ENCODE results near the gene GALNTL6. TPM values are rescaled to one million over a fixed set of nuclear protein-coding genes. Genes with fewer than 3 reads are reported as not detected.

The GALNTL6 gene
- total and polyA plus RNA-seq, 8 donors, result 0.13 to 0.41 (median 0.21) TPM; not detected in 4

GRCh38 chr4:172521680-172522079, 708.5 kb downstream of the GALNTL6 start:
- no peak for FAIRE-seq
- no peak for ATAC-seq

GRCh38 chr4:172543249-172543648, 730.0 kb downstream of the GALNTL6 start:
- no peaks in the 10 kb centered on the region for H3K27me3 ChIP-seq
- TF ChIP-seq, protein P1, sequence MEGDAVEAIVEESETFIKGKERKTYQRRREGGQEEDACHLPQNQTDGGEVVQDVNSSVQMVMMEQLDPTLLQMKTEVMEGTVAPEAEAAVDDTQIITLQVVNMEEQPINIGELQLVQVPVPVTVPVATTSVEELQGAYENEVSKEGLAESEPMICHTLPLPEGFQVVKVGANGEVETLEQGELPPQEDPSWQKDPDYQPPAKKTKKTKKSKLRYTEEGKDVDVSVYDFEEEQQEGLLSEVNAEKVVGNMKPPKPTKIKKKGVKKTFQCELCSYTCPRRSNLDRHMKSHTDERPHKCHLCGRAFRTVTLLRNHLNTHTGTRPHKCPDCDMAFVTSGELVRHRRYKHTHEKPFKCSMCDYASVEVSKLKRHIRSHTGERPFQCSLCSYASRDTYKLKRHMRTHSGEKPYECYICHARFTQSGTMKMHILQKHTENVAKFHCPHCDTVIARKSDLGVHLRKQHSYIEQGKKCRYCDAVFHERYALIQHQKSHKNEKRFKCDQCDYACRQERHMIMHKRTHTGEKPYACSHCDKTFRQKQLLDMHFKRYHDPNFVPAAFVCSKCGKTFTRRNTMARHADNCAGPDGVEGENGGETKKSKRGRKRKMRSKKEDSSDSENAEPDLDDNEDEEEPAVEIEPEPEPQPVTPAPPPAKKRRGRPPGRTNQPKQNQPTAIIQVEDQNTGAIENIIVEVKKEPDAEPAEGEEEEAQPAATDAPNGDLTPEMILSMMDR (IDR thresholded peaks at IDR 0.05), result no peak
- ATAC-seq (no peak), DNase-seq (no peak), FAIRE-seq (no peak)
- no peaks in the 10 kb centered on the region for H3K36me3 ChIP-seq
- no peak overlapping the region for H3K4me3 ChIP-seq
- no peaks in the 10 kb centered on the region for H3K4me1 ChIP-seq
- WGBS, 2 donors, result 60 to 61% methylated on average over 4 of the region's 4 CpGs
- intact Hi-C loops (cut with DNase I), result no loop called here
- H3K9me3 ChIP-seq, result no peaks in the 10 kb centered on the region
- no peak overlapping the region for H3K27ac ChIP-seq

More at GRCh38 chr4:172521680-172522079, 708.5 kb downstream of the GALNTL6 start:
- H3K36me3 ChIP-seq, result no peaks in the 10 kb centered on the region
- H3K9me3 ChIP-seq, result no peaks in the 10 kb centered on the region
- no peak overlapping the region for H3K27ac ChIP-seq
- no peak for DNase-seq
- no peaks in the 10 kb centered on the region for H3K27me3 ChIP-seq
- no peaks in the 10 kb centered on the region for H3K4me1 ChIP-seq
- no peak overlapping the region for H3K4me3 ChIP-seq
- 62 to 83% methylated on average over 1 of the region's 1 CpG for WGBS, 2 donors
- TF ChIP-seq, protein P1 (IDR thresholded peaks at IDR 0.05), result no peak
- intact Hi-C loops (cut with DNase I), result no loop called here

- ATAC-seq (no peak), FAIRE-seq (no peak), DNase-seq (no peak)
- H3K27ac ChIP-seq, result no peak overlapping the region
- 61 to 74% methylated on average over 7 of the region's 7 CpGs for WGBS, 2 donors
- no peaks in the 10 kb centered on the region for H3K4me1 ChIP-seq
- TF ChIP-seq, protein P1 (IDR thresholded peaks at IDR 0.05), result no peak
- H3K4me3 ChIP-seq, result no peak overlapping the region
- no peaks in the 10 kb centered on the region for H3K27me3 ChIP-seq
- no peaks in the 10 kb centered on the region for H3K36me3 ChIP-seq
- intact Hi-C loops (cut with DNase I), result no loop called here
- no peaks in the 10 kb centered on the region for H3K9me3 ChIP-seq
Observed at GRCh38 chr4:172546782-172547181, 733.6 kb downstream of the GALNTL6 start.

GRCh38 chr4:172547724-172548123, 734.5 kb downstream of the GALNTL6 start:
- intact Hi-C loops (cut with DNase I), result no loop called here
- H3K27me3 ChIP-seq, result no peaks in the 10 kb centered on the region
- no peak overlapping the region for H3K27ac ChIP-seq
- no peak for DNase-seq
- ATAC-seq, result no peak
- no peaks in the 10 kb centered on the region for H3K36me3 ChIP-seq
- H3K4me3 ChIP-seq, result no peak overlapping the region
- H3K9me3 ChIP-seq, result no peaks in the 10 kb centered on the region
- WGBS, 2 donors, result 31 to 36% methylated on average over 3 of the region's 3 CpGs
- TF ChIP-seq, protein P1 (IDR thresholded peaks at IDR 0.05), result no peak
- no peaks in the 10 kb centered on the region for H3K4me1 ChIP-seq
- FAIRE-seq, result no peak

DNA sequence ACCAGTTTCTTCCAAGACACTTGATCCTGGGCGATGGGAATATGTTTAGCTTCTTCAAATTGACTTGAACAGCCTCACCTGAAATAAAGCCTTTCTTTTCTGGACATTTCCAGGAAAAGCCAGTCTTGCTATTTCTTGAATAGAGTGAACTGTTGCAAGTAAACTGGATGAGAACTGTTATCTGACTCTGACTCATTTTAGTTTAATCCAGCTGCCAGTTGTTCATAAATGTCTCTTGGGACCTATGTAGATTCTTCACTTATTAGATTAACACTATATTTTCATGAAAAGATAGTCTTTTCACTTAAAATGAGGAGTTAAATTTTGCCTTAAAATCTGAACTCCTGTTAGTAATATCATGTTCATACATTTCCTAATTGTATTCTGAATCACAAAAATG, 740.0 kb downstream of the GALNTL6 start:
- no peak for DNase-seq
- Histone ChIP-seq H3K27me3 (no peaks in the 10 kb centered on the region), H3K27ac (no peak overlapping the region), H3K9me3 (no peaks in the 10 kb centered on the region), H3K36me3 (no peaks in the 10 kb centered on the region), H3K4me3 (no peak overlapping the region), H3K4me1 (no peaks in the 10 kb centered on the region)
- intact Hi-C loops (cut with DNase I), result no loop called here
- TF ChIP-seq, protein P1 (IDR thresholded peaks at IDR 0.05), result no peak
- FAIRE-seq, result no peak
- no peak for ATAC-seq
- WGBS, 2 donors, result 66 to 87% methylated on average over 1 of the region's 1 CpG

Measured in pancreas (tissue), 10 donors.